HG02571 (cell line): ENCODE results near the gene HTRA3.

Experiments
- ATAC-seq: cut with Tn5 transposase; IDR thresholded peaks from one replicate; pipeline ENCODE4 v1.9.1; 2021; ENCODE audit warnings: mild to moderate bottlenecking, moderate library complexity; ENCODE audit not compliant: unreplicated experiment

Gene HTRA3

DNA sequence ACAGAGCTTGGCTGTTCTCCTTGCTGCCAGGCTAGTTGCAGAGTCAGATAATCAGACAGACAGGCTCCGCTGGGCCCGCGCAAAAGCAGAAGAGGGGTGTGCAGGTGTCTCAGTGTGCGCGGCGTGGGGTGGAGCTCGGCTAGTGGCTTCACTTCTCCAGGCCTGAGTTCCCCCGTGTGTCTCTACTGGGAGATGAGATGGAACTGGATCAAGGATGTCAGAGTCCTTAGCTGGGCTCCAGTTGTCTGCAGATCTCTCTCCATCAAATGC, 21.1 kb downstream of the HTRA3 start:
- ATAC-seq: no peak

DNA sequence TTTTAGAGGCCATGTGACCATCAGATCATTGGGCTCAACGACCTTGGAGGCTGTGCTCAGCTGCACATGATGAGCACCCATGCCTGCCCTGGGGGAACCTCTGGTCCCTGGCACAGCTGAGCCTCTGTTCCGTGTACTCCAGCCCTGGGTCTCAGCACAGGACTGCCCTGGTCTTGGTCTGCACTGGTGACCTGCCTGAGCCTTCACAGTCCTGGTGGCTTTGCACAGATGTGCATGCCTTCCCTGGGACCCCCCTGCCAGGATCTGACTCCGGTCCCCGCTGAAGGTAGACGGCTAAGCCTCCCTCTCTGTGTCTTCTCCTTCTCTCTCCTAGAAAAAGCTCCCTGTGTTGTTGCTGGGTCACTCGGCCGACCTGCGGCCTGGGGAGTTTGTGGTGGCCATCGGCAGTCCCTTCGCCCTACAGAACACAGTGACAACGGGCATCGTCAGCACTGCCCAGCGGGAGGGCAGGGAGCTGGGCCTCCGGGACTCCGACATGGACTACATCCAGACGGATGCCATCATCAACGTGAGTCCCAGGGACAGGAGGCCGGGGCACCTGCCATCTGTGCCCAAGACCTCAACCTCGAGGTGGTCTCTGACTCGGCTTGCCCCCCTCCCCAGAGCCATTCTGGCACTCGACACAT, 21.6 kb downstream of the HTRA3 start:
- no peak for ATAC-seq

- no peak for ATAC-seq
Measured at GRCh38 chr4:8291701-8292477, 22.3 kb downstream of the HTRA3 start.

DNA sequence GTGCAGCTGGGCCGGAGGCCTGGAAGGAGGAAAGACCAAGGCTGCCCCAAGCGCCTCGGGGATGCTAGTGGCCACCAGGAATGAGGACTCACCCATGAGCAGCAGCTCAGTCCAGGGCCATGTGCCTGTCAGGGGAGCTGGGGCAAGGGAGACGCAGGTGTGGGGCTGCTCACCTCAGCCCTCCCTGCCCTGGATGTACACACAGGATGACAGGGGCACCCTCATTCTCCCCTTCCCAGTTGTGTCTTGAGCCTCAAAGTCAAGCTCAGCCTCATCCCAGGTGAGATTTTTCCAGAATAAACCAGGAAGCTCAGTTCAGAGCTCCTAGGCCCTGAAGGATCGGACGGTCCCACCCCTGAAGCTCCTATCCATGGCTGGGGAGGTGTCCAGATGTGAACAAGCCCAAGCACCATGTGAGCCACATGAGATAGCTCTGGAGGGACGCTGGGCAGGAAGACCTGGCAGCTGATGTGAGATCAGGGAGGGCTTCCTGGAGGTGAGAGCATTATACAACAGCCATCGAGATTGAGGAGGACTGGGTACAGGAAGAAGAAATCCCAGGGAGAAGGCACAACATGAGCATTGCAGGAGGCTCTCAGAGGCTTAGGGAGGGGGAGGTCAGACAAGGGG, 23.0 kb downstream of the HTRA3 start:
- no peak for ATAC-seq

GRCh38 chr4:8293131-8293975, 23.8 kb downstream of the HTRA3 start:
- no peak for ATAC-seq

GRCh38 chr4:8294036-8294435, 24.5 kb downstream of the HTRA3 start:
- no peak for ATAC-seq

GRCh38 chr4:8294775-8295174, 25.2 kb downstream of the HTRA3 start:
- no peak for ATAC-seq

GRCh38 chr4:8295471-8295870, 25.9 kb downstream of the HTRA3 start:
- no peak for ATAC-seq

- no peak for ATAC-seq
Measured at GRCh38 chr4:8296491-8296890, 26.9 kb downstream of the HTRA3 start.

DNA sequence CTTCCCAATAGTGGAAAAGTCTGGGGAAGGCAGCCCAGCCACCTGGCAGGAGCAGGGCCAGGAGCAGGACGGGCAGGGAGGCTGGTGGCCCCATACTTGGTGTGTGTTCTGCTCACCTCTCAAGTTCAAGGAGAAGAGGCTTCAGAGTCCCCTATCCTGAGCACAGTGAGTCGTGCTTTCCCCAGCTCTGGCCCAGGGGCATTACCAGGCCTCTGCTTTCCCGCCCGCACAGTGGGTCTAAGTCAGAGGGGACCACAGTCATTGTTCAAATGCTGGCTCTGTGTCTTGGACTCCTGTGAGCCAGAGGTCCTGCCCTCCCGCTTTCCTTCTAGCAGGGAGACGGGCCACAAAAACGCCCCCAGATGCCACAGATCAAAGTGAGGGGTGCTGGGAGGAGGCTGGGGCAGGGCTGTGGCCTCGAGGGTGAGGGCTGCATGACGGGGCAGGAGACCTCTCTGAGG, 27.6 kb downstream of the HTRA3 start:
- no peak for ATAC-seq

GRCh38 chr4:8297691-8298485, 28.3 kb downstream of the HTRA3 start:
- no peak for ATAC-seq

DNA sequence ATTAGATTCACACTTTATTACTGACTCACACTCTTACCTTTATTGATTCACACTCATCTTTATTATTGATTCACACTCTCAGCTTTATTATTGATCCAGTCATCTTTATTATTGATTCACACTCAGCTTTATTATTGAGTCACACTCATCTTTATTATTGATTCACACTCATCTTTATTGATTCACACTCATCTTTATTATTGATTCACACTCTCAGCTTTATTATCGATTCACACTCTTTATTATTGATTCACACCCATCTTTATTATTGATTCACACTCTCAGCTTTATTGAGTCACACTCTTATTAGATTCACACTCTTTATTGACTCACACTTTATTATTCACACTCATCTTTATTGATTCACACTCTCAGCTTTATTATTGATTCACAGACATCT, 31.3 kb downstream of the HTRA3 start:
- no peak for ATAC-seq

DNA sequence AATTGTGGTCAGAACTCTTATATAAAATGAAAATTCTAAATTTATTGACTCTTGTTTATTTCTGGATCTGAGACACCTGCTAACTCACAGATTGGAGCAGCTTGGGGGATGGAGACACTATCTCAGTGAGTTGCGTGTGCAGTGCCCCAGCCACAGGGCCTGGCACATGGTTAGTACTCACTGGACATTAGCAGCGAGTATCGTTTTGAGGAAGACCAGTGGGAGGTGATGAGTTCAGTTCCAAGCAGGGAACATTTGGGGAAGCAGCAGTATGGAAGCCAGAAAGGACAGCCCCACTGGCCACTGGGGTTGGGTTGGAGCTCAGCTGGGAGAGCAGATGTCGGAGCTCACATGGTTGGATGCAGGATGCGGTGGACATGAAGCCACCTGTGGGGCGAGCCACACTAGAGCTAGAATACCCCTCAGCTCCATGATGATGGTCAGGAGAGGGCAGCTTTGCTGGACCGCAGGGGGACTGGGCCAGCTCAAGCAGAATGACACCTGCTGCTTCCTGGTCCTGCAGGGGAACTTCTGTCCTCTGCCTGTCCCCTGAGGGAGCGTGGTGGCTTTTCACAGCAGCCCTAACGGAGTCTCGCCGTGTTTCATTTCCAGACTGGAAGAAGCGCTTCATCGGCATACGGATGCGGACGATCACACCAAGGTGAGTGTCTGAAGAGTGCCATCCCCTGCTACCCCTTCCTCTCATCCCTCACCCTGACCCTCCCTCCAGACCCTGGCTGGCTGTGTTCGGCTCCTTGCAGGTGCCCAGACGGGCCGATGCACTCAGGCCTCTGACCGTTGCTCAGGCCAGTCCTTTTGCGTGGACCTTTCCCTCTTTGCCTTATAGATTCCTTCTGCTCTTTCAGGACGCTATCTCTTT, 32.5 kb downstream of the HTRA3 start:
- no peak for ATAC-seq

GRCh38 chr4:8303081-8303480, 33.5 kb downstream of the HTRA3 start:
- ATAC-seq: no peak

- no peak for ATAC-seq
Measured at GRCh38 chr4:8303485-8304281, 34.1 kb downstream of the HTRA3 start.

GRCh38 chr4:8304827-8305695, 35.5 kb downstream of the HTRA3 start:
- ATAC-seq: no peak

DNA sequence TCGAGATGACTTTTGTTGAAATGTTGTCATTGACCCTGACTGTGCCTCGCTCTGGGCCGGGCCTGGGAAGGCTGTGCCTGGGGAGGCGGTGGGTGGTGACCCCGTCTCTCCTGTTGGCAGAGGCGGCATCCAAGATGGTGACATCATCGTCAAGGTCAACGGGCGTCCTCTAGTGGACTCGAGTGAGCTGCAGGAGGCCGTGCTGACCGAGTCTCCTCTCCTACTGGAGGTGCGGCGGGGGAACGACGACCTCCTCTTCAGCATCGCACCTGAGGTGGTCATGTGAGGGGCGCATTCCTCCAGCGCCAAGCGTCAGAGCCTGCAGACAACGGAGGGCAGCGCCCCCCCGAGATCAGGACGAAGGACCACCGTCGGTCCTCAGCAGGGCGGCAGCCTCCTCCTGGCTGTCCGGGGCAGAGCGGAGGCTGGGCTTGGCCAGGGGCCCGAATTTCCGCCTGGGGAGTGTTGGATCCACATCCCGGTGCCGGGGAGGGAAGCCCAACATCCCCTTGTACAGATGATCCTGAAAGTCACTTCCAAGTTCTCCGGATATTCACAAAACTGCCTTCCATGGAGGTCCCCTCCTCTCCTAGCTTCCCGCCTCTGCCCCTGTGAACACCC, 36.4 kb downstream of the HTRA3 start:
- no peak for ATAC-seq
